Osteoblast (primary cell): ENCODE measurements around the gene P3H3. TPM values are rescaled to one million over a fixed set of nuclear protein-coding genes. Genes with fewer than 3 reads are reported as not detected.

Experiments
- DNase-seq: peaks from one replicate; pipeline ENCODE4 v3.0.0; 2011; ENCODE audit warnings: low spot score, mixed read lengths; ENCODE audit not compliant: insufficient read length; ENCODE audit errors: missing footprints
- H2AFZ ChIP-seq: 2 replicates; pipeline ENCODE4 v1.6.0; 2011; ENCODE audit warnings: mild to moderate bottlenecking, low read length
- H3K27ac ChIP-seq: 2 replicates; pipeline ENCODE4 v1.5.1; 2011; ENCODE audit warnings: mild to moderate bottlenecking, low read depth, low read length, moderate library complexity
- H3K27me3 ChIP-seq: 2 replicates; pipeline ENCODE4 v1.6.0; 2012; ENCODE audit warnings: mild to moderate bottlenecking, control low read depth, inconsistent platforms, low read length, moderate library complexity; ENCODE audit not compliant: insufficient read depth
- H3K36me3 ChIP-seq: 2 replicates; pipeline ENCODE4 v1.5.1; 2011; ENCODE audit warnings: mild to moderate bottlenecking, low read length, control low read depth, moderate library complexity; ENCODE audit not compliant: insufficient read depth
- H3K4me1 ChIP-seq: 2 replicates; pipeline ENCODE4 v1.5.1; 2011; ENCODE audit warnings: mild to moderate bottlenecking, low read length, control low read depth, moderate library complexity; ENCODE audit not compliant: insufficient read depth
- H3K4me2 ChIP-seq: 2 replicates; pipeline ENCODE4 v1.6.0; 2011; ENCODE audit warnings: mild to moderate bottlenecking, low read length; ENCODE audit not compliant: insufficient read depth
- H3K4me3 ChIP-seq: fragments of 200-600 bp; sonication (generic); 3 replicates; pipeline ENCODE4 v1.5.1; 2012; ENCODE audit warnings: mild to moderate bottlenecking, low read length, inconsistent platforms; ENCODE audit not compliant: insufficient read depth
- H3K79me2 ChIP-seq: 2 replicates; pipeline ENCODE4 v1.6.0; 2012; ENCODE audit warnings: mild to moderate bottlenecking, low read length, control low read depth, inconsistent platforms; ENCODE audit not compliant: insufficient read depth
- H3K9me3 ChIP-seq: 2 replicates; pipeline ENCODE4 v1.5.1; 2011; ENCODE audit warnings: low read depth, low read length, control low read depth
- H4K20me1 ChIP-seq: 2 replicates; pipeline ENCODE4 v1.6.0; 2012; ENCODE audit warnings: mild to moderate bottlenecking, low read length, control low read depth; ENCODE audit not compliant: insufficient read depth
- total RNA-seq: library from RNA; depleted of rRNA; stranded (reverse); fragments of >200 nt; gene quantifications from 2 replicates; pipeline ENCODE4 v1.2.3, GENCODE V29; 2012
- TF ChIP-seq, protein P1 (sequence below): IDR thresholded peaks from 2 replicates; pipeline ENCODE4 v1.5.1; 2011; ENCODE audit warnings: mild to moderate bottlenecking, low read depth, low read length, moderate library complexity; ENCODE audit errors: extremely low read depth

P3H3 gene
- total RNA-seq, 1 donor: 130 TPM

DNA sequence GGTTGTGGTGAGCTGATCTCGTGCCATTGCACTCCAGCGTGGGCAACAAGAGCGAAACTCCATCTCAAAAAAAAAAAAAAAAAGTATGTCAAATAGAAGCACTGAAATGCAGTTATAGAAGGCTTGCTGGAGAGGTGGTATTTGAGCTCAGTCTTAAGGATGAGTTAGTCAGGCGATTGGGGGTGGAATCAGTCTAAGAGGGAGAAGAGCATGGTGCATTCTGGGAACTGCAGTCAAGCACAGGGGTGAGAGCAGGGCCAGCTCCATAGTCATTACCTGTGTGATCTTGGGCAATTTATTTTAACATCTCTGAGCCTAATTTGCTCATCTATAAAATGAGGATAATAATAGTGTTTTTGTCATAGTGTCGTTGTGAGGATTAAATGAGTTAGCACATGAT is 6.7 kb downstream of the P3H3 start:
- Histone ChIP-seq H3K9me3 (no peaks in the 10 kb centered on the region), H3K4me2 (no peak overlapping the region), H3K79me2 (peaks cover 22% of the 10 kb centered on the region), H4K20me1 (peaks cover 17% of the 10 kb centered on the region), H3K27ac (no peak overlapping the region), H3K4me1 (peaks cover 3% of the 10 kb centered on the region), H3K4me3 (no peak overlapping the region), H2AFZ (no peak overlapping the region), H3K27me3 (no peaks in the 10 kb centered on the region), H3K36me3 (peaks cover 75% of the 10 kb centered on the region)
- DNase-seq: peak; percentile 54
- TF ChIP-seq, protein P1, sequence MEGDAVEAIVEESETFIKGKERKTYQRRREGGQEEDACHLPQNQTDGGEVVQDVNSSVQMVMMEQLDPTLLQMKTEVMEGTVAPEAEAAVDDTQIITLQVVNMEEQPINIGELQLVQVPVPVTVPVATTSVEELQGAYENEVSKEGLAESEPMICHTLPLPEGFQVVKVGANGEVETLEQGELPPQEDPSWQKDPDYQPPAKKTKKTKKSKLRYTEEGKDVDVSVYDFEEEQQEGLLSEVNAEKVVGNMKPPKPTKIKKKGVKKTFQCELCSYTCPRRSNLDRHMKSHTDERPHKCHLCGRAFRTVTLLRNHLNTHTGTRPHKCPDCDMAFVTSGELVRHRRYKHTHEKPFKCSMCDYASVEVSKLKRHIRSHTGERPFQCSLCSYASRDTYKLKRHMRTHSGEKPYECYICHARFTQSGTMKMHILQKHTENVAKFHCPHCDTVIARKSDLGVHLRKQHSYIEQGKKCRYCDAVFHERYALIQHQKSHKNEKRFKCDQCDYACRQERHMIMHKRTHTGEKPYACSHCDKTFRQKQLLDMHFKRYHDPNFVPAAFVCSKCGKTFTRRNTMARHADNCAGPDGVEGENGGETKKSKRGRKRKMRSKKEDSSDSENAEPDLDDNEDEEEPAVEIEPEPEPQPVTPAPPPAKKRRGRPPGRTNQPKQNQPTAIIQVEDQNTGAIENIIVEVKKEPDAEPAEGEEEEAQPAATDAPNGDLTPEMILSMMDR: no peak

GRCh38 chr12:6836851-6837250 is 8.6 kb downstream of the P3H3 start:
- H3K4me3 ChIP-seq: no peak overlapping the region
- no peak overlapping the region for H3K4me2 ChIP-seq
- no peak overlapping the region for H2AFZ ChIP-seq
- peaks cover 16% of the 10 kb centered on the region for H4K20me1 ChIP-seq
- no peaks in the 10 kb centered on the region for H3K27me3 ChIP-seq
- H3K4me1 ChIP-seq: no peaks in the 10 kb centered on the region
- peaks cover 67% of the 10 kb centered on the region for H3K36me3 ChIP-seq
- TF ChIP-seq, protein P1: no peak
- H3K9me3 ChIP-seq: no peaks in the 10 kb centered on the region
- DNase-seq: peak; percentile 63
- H3K27ac ChIP-seq: no peak overlapping the region
- peaks cover 7% of the 10 kb centered on the region for H3K79me2 ChIP-seq

- peaks cover 5% of the 10 kb centered on the region for H3K79me2 ChIP-seq
- H3K4me2 ChIP-seq: no peak overlapping the region
- H3K4me1 ChIP-seq: no peaks in the 10 kb centered on the region
- TF ChIP-seq, protein P1: no peak
- no peak overlapping the region for H3K4me3 ChIP-seq
- peaks cover 16% of the 10 kb centered on the region for H4K20me1 ChIP-seq
- no peak overlapping the region for H2AFZ ChIP-seq
- peaks cover 68% of the 10 kb centered on the region for H3K36me3 ChIP-seq
- no peaks in the 10 kb centered on the region for H3K27me3 ChIP-seq
- no peak for DNase-seq
- H3K9me3 ChIP-seq: no peaks in the 10 kb centered on the region
- H3K27ac ChIP-seq: no peak overlapping the region
These were observed 9.3 kb downstream of the P3H3 start for GRCh38 chr12:6837370-6838060.

- no peak overlapping the region for H2AFZ ChIP-seq
- peaks cover 2% of the 10 kb centered on the region for H3K79me2 ChIP-seq
- no peaks in the 10 kb centered on the region for H3K4me1 ChIP-seq
- H3K27me3 ChIP-seq: no peaks in the 10 kb centered on the region
- peaks cover 74% of the 10 kb centered on the region for H3K36me3 ChIP-seq
- no peak overlapping the region for H3K4me2 ChIP-seq
- no peak overlapping the region for H3K27ac ChIP-seq
- TF ChIP-seq, protein P1: no peak
- H4K20me1 ChIP-seq: peaks cover 11% of the 10 kb centered on the region
- H3K9me3 ChIP-seq: no peaks in the 10 kb centered on the region
- no peak overlapping the region for H3K4me3 ChIP-seq
- peak; percentile 38 for DNase-seq
These were observed 10.6 kb downstream of the P3H3 start for GRCh38 chr12:6838854-6839253.
